Stimulated activated CD8-positive, alpha-beta memory T cell treated with anti-CD3 and anti-CD28 coated beads, Interleukin-15, amount 100 ng/mL, for 24 hours (primary cell): ENCODE data around the gene SYPL1.

ENCODE experiments used
- DNase-seq: peaks from one replicate; pipeline ENCODE4 v3.0.0-alpha.2; 2020; ENCODE audit warnings: low read depth

The SYPL1 gene

DNA sequence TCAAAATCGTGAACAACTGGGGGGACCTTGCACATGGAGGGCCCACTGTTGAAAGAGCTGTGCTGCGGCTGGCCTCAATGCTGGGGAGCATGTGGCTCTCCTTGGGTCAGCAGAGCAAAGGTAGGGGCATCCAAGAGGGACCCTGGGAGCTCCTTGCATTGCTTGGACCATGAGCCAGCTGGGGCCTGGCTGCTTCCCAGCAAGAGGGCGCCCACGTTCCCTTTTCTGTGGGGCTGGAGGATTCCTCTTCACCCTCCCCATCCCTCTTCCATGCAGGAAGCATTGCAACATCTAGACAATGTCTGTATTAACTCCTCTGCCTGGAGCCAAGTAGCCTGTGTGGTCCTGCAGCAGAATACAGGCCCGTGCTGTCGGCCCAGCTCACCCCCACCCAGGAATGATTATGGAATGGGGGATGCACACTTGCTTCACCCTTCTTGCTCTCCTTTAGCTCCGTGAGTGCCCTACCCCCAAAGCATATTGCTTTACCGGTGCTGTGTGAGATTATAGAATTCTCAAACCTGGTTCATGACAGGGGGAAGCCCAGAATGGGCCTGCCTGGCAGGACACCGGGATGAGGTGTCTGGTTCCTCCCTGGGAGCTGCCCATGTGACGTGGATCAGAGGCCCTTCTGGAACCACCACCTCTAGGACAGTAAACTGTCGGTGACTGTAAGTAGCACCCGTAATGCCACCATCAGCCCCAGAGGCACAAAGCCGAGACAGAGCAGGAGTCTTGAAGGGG lies 61.9 kb downstream of the SYPL1 start:
- DNase-seq, result no peak

DNA sequence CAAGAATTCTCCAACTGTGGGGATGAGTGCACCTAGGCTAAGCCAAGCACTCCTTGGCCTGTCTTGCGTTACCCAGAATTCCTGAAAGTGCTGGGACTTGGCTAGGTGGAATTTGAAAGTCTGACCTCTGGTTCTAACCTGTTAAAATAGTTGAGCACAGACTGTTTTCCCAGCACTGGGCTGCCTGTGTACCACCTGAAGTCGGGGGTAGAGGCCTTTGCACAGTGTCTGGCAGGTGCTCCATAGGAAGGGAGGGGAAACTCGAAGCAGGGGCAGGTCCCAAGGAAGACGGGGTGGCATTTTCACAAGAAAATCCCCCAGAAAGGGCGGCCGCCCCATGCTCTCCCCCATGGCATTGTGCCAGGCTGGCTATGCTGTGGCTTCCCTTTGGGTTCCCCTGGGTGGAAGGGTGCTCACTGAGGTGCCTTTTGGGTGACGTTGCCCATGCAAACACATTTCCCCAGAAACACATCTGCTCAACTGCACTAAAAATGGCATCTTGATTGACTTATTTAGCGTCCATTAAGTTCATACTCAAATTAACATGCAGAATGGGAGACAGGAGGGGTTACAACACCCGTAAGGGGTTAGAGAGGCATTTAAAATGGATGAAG lies 62.9 kb downstream of the SYPL1 start:
- DNase-seq, result no peak

DNA sequence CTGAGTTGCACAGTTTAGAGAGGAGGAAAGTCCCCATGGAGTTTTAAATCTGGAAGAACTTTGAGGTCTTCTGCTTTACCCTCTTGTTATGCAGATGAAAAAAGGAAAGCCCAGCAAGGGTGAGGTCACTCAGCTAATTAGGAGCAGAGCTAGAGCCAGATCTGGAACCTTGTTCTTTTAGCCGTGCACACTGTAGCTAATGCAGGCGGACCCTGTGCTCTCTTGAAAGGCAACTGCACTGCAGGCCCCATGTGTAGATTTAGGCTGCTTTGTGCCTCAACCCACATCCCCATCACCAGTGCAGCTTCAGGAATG lies 63.4 kb downstream of the SYPL1 start:
- DNase-seq, result no peak

DNA sequence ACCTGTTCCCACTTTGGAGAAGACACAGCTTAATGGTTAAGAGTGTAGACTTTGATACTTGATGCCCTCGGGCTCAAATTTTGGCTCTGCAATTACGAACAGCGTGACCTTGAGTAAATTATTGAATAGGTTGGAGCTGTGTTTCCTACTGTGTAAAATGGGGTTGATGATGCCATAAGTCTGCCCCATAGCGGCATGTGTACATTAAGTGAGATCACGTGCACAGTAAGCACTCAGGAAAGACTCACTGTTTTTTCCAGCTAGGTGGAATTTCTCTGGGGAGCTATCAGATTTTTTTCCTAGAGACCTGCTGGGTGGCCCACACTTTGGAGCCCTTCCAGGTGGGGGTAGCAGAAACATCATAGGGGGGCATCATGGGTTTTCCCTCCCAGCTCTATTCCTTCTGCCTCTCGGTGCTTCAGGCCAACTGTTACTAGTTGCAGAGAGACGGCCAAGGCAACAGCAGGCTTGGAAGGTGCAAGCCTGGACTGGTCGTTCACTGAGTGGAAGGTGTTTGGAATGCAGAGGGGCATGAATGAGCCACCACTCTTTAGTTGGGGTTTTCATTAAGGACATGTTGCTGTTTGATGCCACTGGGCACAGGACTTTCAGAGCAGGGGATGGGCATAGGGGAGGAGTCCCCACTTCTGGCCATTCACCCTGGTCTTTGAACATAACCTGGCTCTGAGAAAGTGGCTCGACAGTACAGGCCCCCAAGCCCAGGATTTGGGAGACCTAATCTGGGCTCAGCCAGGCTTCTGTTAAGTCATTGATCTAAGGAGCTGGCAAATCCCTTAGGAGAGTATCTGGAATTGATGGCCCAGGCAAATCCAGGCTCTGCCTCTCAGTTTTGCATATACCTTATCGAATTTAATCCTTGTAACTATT lies 64.0 kb downstream of the SYPL1 start:
- DNase-seq, result no peak

DNA sequence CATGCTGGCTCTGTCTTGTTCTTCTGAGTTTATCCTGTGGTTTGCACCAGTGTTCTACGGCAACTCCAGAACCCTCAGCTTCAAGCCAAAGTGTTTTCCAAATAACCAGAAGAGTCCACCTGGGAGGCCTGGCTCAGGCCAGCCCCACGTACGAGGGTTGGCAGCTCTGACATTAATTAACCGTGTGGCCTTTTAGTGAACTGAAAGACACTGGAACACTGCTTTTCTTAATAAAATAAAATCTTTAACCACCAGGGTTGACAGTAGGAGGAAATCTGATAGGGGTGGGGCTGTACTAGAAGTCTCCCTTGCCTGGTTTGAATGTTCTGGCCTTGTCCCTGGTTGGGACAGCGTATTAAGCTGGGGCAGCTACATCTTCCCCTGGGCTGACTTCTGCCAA lies 64.9 kb downstream of the SYPL1 start:
- no peak for DNase-seq

DNA sequence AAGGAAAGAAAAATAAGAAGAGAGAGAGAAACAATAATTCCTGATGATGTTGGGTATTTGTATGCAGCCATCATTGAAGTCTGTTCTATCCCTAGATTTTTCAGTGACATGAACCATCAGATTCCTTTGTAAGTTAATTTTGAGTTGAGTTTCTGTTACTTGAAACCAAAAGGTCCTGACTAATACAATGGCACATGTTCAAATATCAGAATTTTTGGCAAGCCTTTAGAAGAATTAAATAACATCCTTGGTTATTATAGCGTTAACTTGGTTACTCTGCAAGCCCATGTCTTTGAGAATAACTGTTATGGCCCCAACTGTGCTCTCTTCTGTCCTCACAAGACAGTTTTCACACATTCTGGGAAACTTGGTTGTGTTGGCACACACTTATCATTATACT lies 66.5 kb downstream of the SYPL1 start:
- no peak for DNase-seq

DNA sequence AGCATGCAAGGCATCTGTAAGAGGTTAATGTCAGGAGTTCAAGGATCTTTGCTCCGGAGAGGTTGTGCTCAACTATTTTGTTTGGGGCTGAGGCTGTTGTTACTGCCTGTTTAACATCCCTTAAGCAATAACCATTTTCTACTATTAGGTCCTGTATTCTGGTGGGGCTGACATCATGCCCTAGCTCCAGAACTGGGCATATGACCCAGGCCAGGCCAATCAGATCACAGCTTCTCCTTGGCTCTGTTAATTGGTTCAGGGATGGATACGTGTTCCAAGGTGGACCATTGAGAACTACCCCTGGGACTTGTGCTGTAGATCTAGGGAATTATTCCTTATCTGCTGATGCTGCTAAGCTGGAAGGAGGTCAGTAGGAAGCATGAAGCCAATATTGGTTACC lies 67.0 kb downstream of the SYPL1 start:
- no peak for DNase-seq

DNA sequence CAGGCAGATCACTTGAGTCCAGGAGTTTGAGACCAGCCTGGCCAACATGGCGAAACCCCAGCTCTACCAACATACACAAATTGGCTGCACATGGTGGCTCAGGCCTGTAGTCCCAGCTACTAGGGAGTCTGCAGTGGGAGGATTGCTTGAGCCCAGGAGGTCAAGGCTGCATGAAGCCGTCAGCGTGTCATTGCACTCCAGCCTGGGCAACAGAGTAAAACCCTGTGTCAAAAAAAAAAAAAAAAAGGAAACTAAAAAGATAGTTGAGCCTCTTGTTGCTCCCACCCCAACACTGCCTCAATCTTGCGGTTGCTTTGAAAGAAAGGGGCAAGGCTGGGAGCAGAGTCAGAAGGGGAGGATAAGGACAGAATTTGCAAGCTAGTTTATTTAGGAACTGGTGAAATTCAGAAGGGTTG lies 69.9 kb downstream of the SYPL1 start:
- no peak for DNase-seq

DNA sequence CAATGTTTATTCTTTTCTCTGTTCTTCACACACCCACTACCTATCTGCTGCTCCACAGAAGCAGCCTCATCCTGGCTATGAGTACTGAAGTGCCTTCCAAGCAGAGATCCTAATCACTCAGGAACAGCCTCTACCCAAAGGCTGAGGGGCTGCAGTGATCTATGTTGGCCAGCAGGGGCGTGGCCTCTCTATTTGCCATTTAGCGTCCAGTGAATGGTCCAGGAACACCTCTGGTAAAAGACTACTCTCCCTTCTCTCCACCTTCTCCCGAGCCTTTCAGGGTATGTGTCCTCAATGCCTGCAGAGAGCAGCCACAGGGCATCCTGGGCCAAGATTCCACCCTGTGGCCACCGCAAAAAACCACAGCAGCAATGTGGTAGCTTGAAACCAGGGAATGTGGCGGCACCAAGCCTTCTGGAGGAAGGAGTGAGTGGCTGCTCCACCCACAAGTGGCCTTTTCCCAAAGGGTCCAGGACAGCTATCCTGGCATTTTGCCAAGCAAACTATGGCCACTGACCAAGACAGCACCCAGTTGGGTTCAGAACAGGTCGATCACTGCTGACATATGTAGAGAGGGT lies 70.9 kb downstream of the SYPL1 start:
- DNase-seq, result no peak
